GM23338 (cell line): ENCODE results near the gene PLEKHA7. TPM values are rescaled to one million over a fixed set of nuclear protein-coding genes. Genes with fewer than 3 reads are reported as not detected.

ENCODE experiments used
- ATAC-seq: fragments of 200-7000 bp; cut with Tn5 transposase; 3 replicates; pipeline ENCODE4 v1.9.1; 2020
- DNase-seq: peaks from one replicate; pipeline ENCODE4 v3.0.0-alpha.2; 2015; ENCODE audit warnings: low spot score
- H2AFZ ChIP-seq: fragments of 200-600 bp; sonication (generic); 2 replicates; pipeline ENCODE4 v1.8.0; 2016; ENCODE audit warnings: antibody characterized with exemption, mild to moderate bottlenecking, moderate library complexity
- H3F3A ChIP-seq: fragments of 200-600 bp; sonication (generic); replicated peaks from 2 replicates; pipeline ENCODE4 v1.8.0; 2017; ENCODE audit warnings: antibody characterized with exemption, mixed run types, low read depth
- H3K27ac ChIP-seq: fragments of 200-600 bp; sonication (generic); 2 replicates; pipeline ENCODE4 v1.6.1; 2016; ENCODE audit warnings: low read depth
- H3K27me3 ChIP-seq: fragments of 200-600 bp; sonication (generic); 2 replicates; pipeline ENCODE4 v1.8.0; 2016; ENCODE audit warnings: mild to moderate bottlenecking, mixed run types, moderate library complexity; ENCODE audit not compliant: insufficient read depth
- H3K36me3 ChIP-seq: fragments of 200-600 bp; sonication (generic); 2 replicates; pipeline ENCODE4 v1.8.0; 2016; ENCODE audit warnings: mild to moderate bottlenecking; ENCODE audit not compliant: insufficient read depth
- H3K4me1 ChIP-seq: fragments of 200-600 bp; sonication (generic); 2 replicates; pipeline ENCODE4 v1.8.0; 2016; ENCODE audit warnings: mild to moderate bottlenecking, moderate library complexity; ENCODE audit not compliant: insufficient read depth
- H3K4me2 ChIP-seq: fragments of 200-600 bp; sonication (generic); 2 replicates; pipeline ENCODE4 v1.7.1; 2017; ENCODE audit warnings: mixed run types
- H3K4me3 ChIP-seq: fragments of 200-600 bp; sonication (generic); 2 replicates; pipeline ENCODE4 v1.6.1; 2016; ENCODE audit warnings: mixed run types
- H3K79me2 ChIP-seq: fragments of 200-600 bp; sonication (generic); replicated peaks from 2 replicates; pipeline ENCODE4 v1.8.0; 2017; ENCODE audit warnings: mild to moderate bottlenecking; ENCODE audit not compliant: insufficient read depth
- H3K9me2 ChIP-seq: fragments of 200-600 bp; sonication (generic); 2 replicates; pipeline ENCODE4 v1.8.0; 2017; ENCODE audit not compliant: insufficient read depth
- H4K20me1 ChIP-seq: fragments of 200-600 bp; sonication (generic); replicated peaks from 2 replicates; pipeline ENCODE4 v1.8.0; 2017; ENCODE audit warnings: mild to moderate bottlenecking; ENCODE audit not compliant: insufficient read depth
- H3K27ac Mint-ChIP-seq: 2 replicates; pipeline ENCODE4 v1.8.0; 2020; ENCODE audit warnings: inconsistent platforms, mild to moderate bottlenecking, moderate library complexity, mixed read lengths
- H3K27me3 Mint-ChIP-seq: 3 replicates; pipeline ENCODE4 v1.8.0; 2022; ENCODE audit warnings: low read depth, mild to moderate bottlenecking, moderate library complexity, mixed read lengths, inconsistent platforms; ENCODE audit not compliant: insufficient read depth, poor library complexity
- H3K36me3 Mint-ChIP-seq: 3 replicates; pipeline ENCODE4 v1.8.0; 2021; ENCODE audit warnings: low read depth, mild to moderate bottlenecking, inconsistent platforms, moderate library complexity, mixed read lengths
- H3K4me1 Mint-ChIP-seq: 3 replicates; pipeline ENCODE4 v1.8.0; 2020; ENCODE audit warnings: mild to moderate bottlenecking, inconsistent platforms, mixed read lengths
- H3K4me3 Mint-ChIP-seq: 3 replicates; pipeline ENCODE4 v1.8.0; 2021; ENCODE audit warnings: moderate library complexity, mild to moderate bottlenecking, inconsistent platforms, mixed read lengths
- H3K9me3 Mint-ChIP-seq: 3 replicates; pipeline ENCODE4 v1.8.0; 2020; ENCODE audit warnings: moderate library complexity, mild to moderate bottlenecking, inconsistent platforms, mixed read lengths
- CTCF ChIP-seq, 2 experiments: fragments of 200-600 bp in 1 of 2; sonication (generic) in 1 of 2; conservative IDR thresholded peaks; 2 replicates each; pipeline versions ENCODE4 v1.5.1 to v1.6.1; 2016 to 2017; ENCODE audit warnings: antibody characterized with exemption in 2 of 2, low read depth in 2 of 2, mild to moderate bottlenecking in 2 of 2, moderate library complexity in 1 of 2
- EZH2 ChIP-seq: fragments of 200-600 bp; sonication (generic); IDR thresholded peaks from one replicate; pipeline ENCODE4 v1.8.0; 2017; ENCODE audit warnings: antibody characterized with exemption, mild to moderate bottlenecking, low read depth; ENCODE audit not compliant: unreplicated experiment
- JUNB ChIP-seq: IDR thresholded peaks from one replicate; pipeline ENCODE4 v1.6.1; 2016; ENCODE audit warnings: antibody characterized with exemption; ENCODE audit not compliant: unreplicated experiment
- NANOG ChIP-seq: IDR thresholded peaks from 2 replicates; pipeline ENCODE4 v1.6.1; 2016; ENCODE audit warnings: antibody characterized with exemption, borderline replicate concordance
- POLR2AphosphoS5 ChIP-seq: IDR thresholded peaks from 2 replicates; pipeline ENCODE4 v1.6.1; 2016; ENCODE audit warnings: antibody characterized with exemption, low read depth
- REST ChIP-seq: IDR thresholded peaks from one replicate; pipeline ENCODE4 v1.6.1; 2018; ENCODE audit warnings: antibody characterized with exemption; ENCODE audit not compliant: unreplicated experiment
- STAT1 ChIP-seq: IDR thresholded peaks from one replicate; pipeline ENCODE4 v1.6.1; 2016; ENCODE audit warnings: antibody characterized with exemption; ENCODE audit not compliant: unreplicated experiment
- ZNF462 ChIP-seq: fragments of 250-450 bp; sonication (Bioruptor Pico); IDR thresholded peaks from 2 replicates; pipeline ENCODE4 v1.5.0; 2020; ENCODE audit warnings: mild to moderate bottlenecking, moderate library complexity
- polyA plus RNA-seq: library from polyadenylated mRNA; unstranded; fragments of >200 nt; fragmentation: Nextera tagmentation; extraction: Ambion mirVana; gene quantifications from 2 replicates; pipeline ENCODE4 v1.2.1, GENCODE V29; 2016
- total RNA-seq: library from RNA; depleted of rRNA; stranded (reverse); fragments of >200 nt; shearing (Covaris generic); gene quantifications from 2 replicates; pipeline ENCODE4 v1.2.3, GENCODE V29; 2014

PLEKHA7 gene
- total and polyA plus RNA-seq, 2 experiments from 2014 or later, result 9.7 to 15.8 TPM

- no peak for TF ChIP-seq ZNF462 (CRISPR knock-in tag)
- no peak for TF ChIP-seq EZH2
Measured at GRCh38 chr11:16863389-16863788, 150.8 kb downstream of the PLEKHA7 start (continued).

GRCh38 chr11:16862726-16863125, 151.5 kb downstream of the PLEKHA7 start:
- Mint-ChIP-seq H3K9me3 (no peaks in the 10 kb centered on the region), H3K27me3 (no peaks in the 10 kb centered on the region), H3K36me3 (no peaks in the 10 kb centered on the region), H3K27ac (no peak overlapping the region), H3K4me1 (peaks cover 12% of the 10 kb centered on the region; the same call in 2 of the 3 replicates), H3K4me3 (no peak overlapping the region)
- ATAC-seq (no peak), DNase-seq (no peak)
- H3K27me3 ChIP-seq, result no peaks in the 10 kb centered on the region
- H3K4me3 ChIP-seq, result no peak overlapping the region
- H3K36me3 ChIP-seq, result no peaks in the 10 kb centered on the region
- no peaks in the 10 kb centered on the region for H4K20me1 ChIP-seq
- no peak overlapping the region for H3K27ac ChIP-seq
- no peak overlapping the region for H2AFZ ChIP-seq
- H3K4me2 ChIP-seq, result no peak overlapping the region
- no peaks in the 10 kb centered on the region for H3F3A ChIP-seq
- H3K79me2 ChIP-seq, result no peaks in the 10 kb centered on the region
- peaks cover 4% of the 10 kb centered on the region; the same call in 1 of the 2 replicates for H3K4me1 ChIP-seq
- no peaks in the 10 kb centered on the region for H3K9me2 ChIP-seq
- no peak for TF ChIP-seq JUNB
- TF ChIP-seq CTCF (conservative IDR thresholded peaks at IDR 0.05; ENCODE audit: low read depth in 2 of 2), result no peak
- no peak for TF ChIP-seq NANOG
- TF ChIP-seq REST, result no peak
- TF ChIP-seq STAT1, result no peak
- no peak for TF ChIP-seq POLR2AphosphoS5
